Progenitor cell of endocrine pancreas (in vitro differentiated cells): ENCODE measurements around the gene CD300E. TPM values are rescaled to one million over a fixed set of nuclear protein-coding genes. Genes with fewer than 3 reads are reported as not detected.
A peak's percentile ranks its signal among the peaks of the same experiment; 100 is the strongest.
"Not testable (repeated sequence)": the region's sequence is repeated elsewhere in the genome, so short reads cannot be mapped to it uniquely, and the experiment has no call there.

Source experiments
- DNase-seq: peaks from one replicate; pipeline ENCODE4 v3.0.0; 2021; ENCODE audit warnings: low spot score; ENCODE audit not compliant: unreplicated experiment
- H3K27ac Mint-ChIP-seq: 2 replicates; pipeline ENCODE4 v1.8.0; 2021; ENCODE audit warnings: mild to moderate bottlenecking, moderate library complexity, mixed read lengths
- H3K27me3 Mint-ChIP-seq: 2 replicates; pipeline ENCODE4 v1.8.0; 2021; ENCODE audit warnings: mixed read lengths
- H3K36me3 Mint-ChIP-seq: 2 replicates; pipeline ENCODE4 v1.8.0; 2022; ENCODE audit warnings: mixed read lengths; ENCODE audit not compliant: insufficient read depth
- H3K4me1 Mint-ChIP-seq: 2 replicates; pipeline ENCODE4 v1.8.0; 2021; ENCODE audit warnings: low read depth, mixed read lengths
- H3K4me3 Mint-ChIP-seq: 2 replicates; pipeline ENCODE4 v1.8.0; 2021; ENCODE audit warnings: low read depth, mild to moderate bottlenecking, moderate library complexity, mixed read lengths
- H3K9me3 Mint-ChIP-seq: 2 replicates; pipeline ENCODE4 v1.8.0; 2021; ENCODE audit warnings: low read depth, mixed read lengths
- CTCF ChIP-seq: fragments of 200-600 bp; sonication (generic); IDR thresholded peaks from one replicate; pipeline ENCODE4 v1.5.0; 2021; ENCODE audit warnings: antibody characterized with exemption, mild to moderate bottlenecking; ENCODE audit not compliant: unreplicated experiment
- total RNA-seq: library from RNA; stranded (reverse); gene quantifications from 2 replicates; pipeline ENCODE4 v1.2.1, GENCODE V29; 2021

Gene CD300E
- total RNA-seq, 1 donor from 2014 or later: not detected

- DNase-seq: no peak
- H3K4me3 Mint-ChIP-seq: no peak overlapping the region
Measured at GRCh38 chr17:74637265-74637664, 13.7 kb upstream of the CD300E start.

DNA sequence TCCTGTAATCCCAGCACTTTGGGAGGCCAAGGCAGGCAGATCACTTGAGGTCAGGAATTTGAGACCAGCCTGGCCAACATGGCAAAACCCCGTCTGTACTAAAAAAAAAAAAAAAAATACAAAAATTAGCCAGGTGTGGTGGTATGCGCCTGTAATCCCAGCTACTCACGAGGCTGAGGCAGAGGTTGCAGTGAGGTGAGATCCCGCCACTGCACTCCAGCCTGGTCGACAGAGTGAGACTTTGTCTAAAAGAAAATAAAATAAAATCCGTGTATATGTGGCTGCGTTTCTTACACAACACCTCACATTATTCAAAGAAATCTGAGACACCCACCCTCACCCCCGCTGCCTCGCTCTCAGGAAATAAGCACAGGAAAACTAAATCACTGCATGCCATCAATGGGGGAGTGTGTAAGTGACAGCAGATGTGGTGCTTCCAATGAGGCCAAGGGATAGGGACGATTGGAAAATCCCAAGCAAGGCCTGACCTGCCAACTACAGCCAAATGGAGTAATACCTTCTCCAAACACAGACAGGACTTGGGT is 13.1 kb upstream of the CD300E start:
- H3K4me3 Mint-ChIP-seq, H3K36me3 Mint-ChIP-seq, DNase-seq, H3K27ac Mint-ChIP-seq, H3K9me3 Mint-ChIP-seq, H3K4me1 Mint-ChIP-seq: not testable (repeated sequence)
- peaks cover 17% of the 10 kb centered on the region for H3K27me3 Mint-ChIP-seq

More at GRCh38 chr17:74637265-74637664, 13.7 kb upstream of the CD300E start:
- Mint-ChIP-seq H3K4me1 (peaks cover 7% of the 10 kb centered on the region), H3K27me3 (peaks cover 20% of the 10 kb centered on the region), H3K36me3 (no peaks in the 10 kb centered on the region), H3K27ac (no peak overlapping the region), H3K9me3 (no peaks in the 10 kb centered on the region)
- TF ChIP-seq CTCF: no peak

DNA sequence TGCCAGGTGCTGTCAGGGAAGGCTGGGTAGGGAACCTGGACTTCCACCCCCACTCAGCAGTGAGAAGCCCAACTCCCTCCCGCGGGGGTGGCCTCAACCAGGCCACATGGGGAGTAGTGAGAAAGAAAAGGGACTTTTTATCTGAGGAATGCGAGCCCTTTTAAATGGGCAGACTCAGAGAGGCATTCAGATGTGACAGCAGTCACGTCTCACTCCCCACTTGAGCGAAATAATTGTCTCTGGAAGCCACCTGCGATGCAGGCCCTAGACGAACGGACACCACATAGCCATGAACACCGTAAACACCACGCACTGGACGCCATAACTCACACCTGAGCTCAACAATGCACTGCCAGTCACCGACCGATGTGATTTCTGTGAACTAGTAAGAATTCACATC is 11.9 kb upstream of the CD300E start:
- Mint-ChIP-seq H3K4me3 (no peak overlapping the region), H3K9me3 (no peaks in the 10 kb centered on the region), H3K27me3 (peaks cover 18% of the 10 kb centered on the region), H3K27ac (no peak overlapping the region), H3K4me1 (peaks cover 7% of the 10 kb centered on the region), H3K36me3 (no peaks in the 10 kb centered on the region)
- DNase-seq: no peak
- no peak for TF ChIP-seq CTCF

- H3K36me3 Mint-ChIP-seq: no peaks in the 10 kb centered on the region
- peaks cover 20% of the 10 kb centered on the region for H3K27me3 Mint-ChIP-seq
- H3K27ac Mint-ChIP-seq: no peak overlapping the region
- peaks cover 7% of the 10 kb centered on the region for H3K4me1 Mint-ChIP-seq
- DNase-seq: no peak
- no peak overlapping the region for H3K4me3 Mint-ChIP-seq
- no peaks in the 10 kb centered on the region for H3K9me3 Mint-ChIP-seq
- TF ChIP-seq CTCF: no peak
Measured at GRCh38 chr17:74633326-74633725, 9.8 kb upstream of the CD300E start.

- no peak overlapping the region for H3K4me3 Mint-ChIP-seq
- H3K27ac Mint-ChIP-seq: peak overlapping the region; percentile 3
- TF ChIP-seq CTCF: no peak
- no peaks in the 10 kb centered on the region for H3K9me3 Mint-ChIP-seq
- no peaks in the 10 kb centered on the region for H3K36me3 Mint-ChIP-seq
- DNase-seq: no peak
- peaks cover 7% of the 10 kb centered on the region for H3K4me1 Mint-ChIP-seq
- H3K27me3 Mint-ChIP-seq: peaks cover 20% of the 10 kb centered on the region
Measured at GRCh38 chr17:74632617-74633016, 9.1 kb upstream of the CD300E start.
